Measurements from ENCODE around the gene GHDC.

DNA sequence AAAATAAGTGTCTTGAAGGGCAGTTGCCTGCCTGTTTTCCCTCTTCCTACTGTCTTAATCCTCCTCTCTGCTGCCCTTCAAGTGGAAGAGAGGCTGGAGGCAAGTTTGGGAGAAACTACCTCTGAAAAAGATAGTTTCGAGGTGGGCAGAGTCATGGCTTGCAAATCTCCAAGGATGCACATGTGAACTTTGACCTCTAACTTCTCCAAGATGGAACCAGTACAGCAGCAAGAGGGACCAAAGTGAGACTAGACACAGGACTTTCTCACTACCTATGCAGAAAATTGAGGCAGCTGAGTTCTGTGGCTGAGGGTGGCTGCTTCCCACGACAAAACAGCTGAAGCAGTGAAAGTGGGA is 12.5 kb downstream of the GHDC start:
- TF ChIP-seq, protein P1, sequence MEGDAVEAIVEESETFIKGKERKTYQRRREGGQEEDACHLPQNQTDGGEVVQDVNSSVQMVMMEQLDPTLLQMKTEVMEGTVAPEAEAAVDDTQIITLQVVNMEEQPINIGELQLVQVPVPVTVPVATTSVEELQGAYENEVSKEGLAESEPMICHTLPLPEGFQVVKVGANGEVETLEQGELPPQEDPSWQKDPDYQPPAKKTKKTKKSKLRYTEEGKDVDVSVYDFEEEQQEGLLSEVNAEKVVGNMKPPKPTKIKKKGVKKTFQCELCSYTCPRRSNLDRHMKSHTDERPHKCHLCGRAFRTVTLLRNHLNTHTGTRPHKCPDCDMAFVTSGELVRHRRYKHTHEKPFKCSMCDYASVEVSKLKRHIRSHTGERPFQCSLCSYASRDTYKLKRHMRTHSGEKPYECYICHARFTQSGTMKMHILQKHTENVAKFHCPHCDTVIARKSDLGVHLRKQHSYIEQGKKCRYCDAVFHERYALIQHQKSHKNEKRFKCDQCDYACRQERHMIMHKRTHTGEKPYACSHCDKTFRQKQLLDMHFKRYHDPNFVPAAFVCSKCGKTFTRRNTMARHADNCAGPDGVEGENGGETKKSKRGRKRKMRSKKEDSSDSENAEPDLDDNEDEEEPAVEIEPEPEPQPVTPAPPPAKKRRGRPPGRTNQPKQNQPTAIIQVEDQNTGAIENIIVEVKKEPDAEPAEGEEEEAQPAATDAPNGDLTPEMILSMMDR (IDR thresholded peaks at IDR 0.05; ENCODE audit: low read length) = no peak
- no peak for TF ChIP-seq EZH2 (optimal IDR thresholded peaks at IDR 0.05; ENCODE audit: low read depth, low read length)

All from MM.1S (cell line).